A673 (cell line): ENCODE measurements around the gene ABHD8.

Experiments used
- CTCF ChIP-seq: fragments of 300-800, 200-600 bp; sonication (generic); conservative IDR thresholded peaks from 2 replicates; pipeline ENCODE4 v1.5.1; 2017; ENCODE audit warnings: low read depth, mild to moderate bottlenecking, antibody characterized with exemption, low read length, moderate library complexity, mixed read lengths
- EZH2 ChIP-seq: fragments of 200-600 bp; sonication (generic); IDR thresholded peaks from 2 replicates; pipeline ENCODE4 v1.6.1; 2017; ENCODE audit warnings: borderline replicate concordance, low read depth, mild to moderate bottlenecking, mixed read lengths, antibody characterized with exemption, low read length; ENCODE audit not compliant: poor library complexity, severe bottlenecking

- TF ChIP-seq CTCF: no peak
- no peak for TF ChIP-seq EZH2
These were observed 27.6 kb downstream of the ABHD8 start for GRCh38 chr19:17275441-17276175.
